Right renal pelvis (tissue), 4 donors: Measurements from ENCODE around the gene D2HGDH. TPM values are rescaled to one million over a fixed set of nuclear protein-coding genes. Genes with fewer than 3 reads are reported as not detected.

Experiments
- DNase-seq, 4 donors: peaks; one replicate each; pipeline ENCODE4 v3.0.0-alpha.2; 2013; ENCODE audit warnings: low read depth in 4 of 4, low spot score in 3 of 4, missing footprints in 1 of 4
- polyA plus RNA-seq, 4 donors: library from polyadenylated mRNA; unstranded; fragments of 120-200 nt; gene quantifications; one replicate each; pipeline ENCODE4 v1.2.1, GENCODE V29; 2013; ENCODE audit not compliant: insufficient read length in 4 of 4

The D2HGDH gene
- polyA plus RNA-seq = 10 to 100 TPM; 31.8 to 48.5 (median 38.0) TPM

- peak; percentile 72 to 81 (median 78) for DNase-seq
Observed at GRCh38 chr2:241734467-241735208, at the start of gene D2HGDH. D2HGDH (plus strand) TSS chr2:241734630; CDS start chr2:241735225, 595 bp downstream.

DNA sequence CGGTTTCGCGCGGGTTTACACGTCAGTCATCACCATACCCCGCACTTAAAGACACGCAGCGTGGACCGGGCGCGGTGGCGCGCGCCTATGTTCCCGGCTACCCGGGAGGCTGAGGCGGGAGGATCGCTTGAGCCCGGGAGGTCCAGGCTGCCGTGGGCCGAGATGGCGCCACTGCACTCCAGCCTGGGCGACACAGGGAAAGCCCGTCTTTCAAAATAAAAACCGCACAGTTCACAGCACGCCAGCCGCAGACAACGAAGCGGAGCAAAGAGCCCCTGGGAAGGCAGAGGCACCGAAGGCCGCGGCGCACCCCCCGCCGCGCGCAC, 48.1 kb upstream of the D2HGDH start:
- DNase-seq = no peak

- DNase-seq = peak; percentile 89 to 94 (median 91)
Observed at GRCh38 chr2:241686650-241687425, 47.6 kb upstream of the D2HGDH start, which contains the start of gene DTYMK. DTYMK (minus strand) TSS chr2:241686815; CDS start chr2:241686783, 32 bp downstream.

GRCh38 chr2:241689306-241689705, 45.1 kb upstream of the D2HGDH start:
- no peak for DNase-seq

- DNase-seq = no peak
Observed at GRCh38 chr2:241690202-241690717, 44.2 kb upstream of the D2HGDH start.

DNA sequence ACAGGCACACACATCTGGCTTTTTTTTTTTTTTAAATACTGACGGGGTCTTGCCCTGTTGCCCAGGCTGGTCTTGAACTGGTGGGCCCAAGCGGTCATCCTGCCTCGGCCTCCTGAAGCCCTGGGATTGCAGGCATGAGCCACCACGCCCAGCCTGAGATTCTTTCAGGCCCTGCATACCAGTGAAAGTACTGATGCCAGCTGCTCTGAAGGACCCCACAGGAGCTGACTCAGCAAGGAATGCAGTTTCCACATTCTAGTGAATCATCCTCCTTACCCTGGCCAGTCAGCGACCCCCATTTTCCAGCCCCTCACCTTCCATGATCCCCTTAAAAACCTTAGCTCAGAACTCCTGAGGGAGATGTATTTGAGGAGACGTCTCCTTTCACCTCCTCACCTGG, 42.0 kb upstream of the D2HGDH start:
- DNase-seq = no peak

DNA sequence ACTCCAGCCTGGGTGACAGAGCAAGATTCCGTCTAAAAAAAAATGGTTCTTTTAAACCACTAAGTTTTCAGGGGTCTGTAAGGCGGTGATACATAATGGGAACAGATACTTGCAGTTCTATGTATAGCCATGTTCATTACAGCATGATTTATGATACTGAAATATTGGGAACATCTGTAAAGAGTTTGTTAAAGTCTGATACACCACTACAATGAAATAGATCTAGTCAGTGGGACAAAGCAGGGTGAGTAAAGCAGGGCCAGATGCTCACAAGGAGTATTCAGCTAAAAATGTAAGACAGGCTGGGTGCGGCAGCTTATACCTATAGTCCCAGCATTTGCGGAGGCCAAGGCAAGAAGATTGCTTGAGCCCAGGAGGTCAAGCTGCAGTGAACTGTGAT, 38.8 kb upstream of the D2HGDH start:
- no peak for DNase-seq

- DNase-seq = no peak
Observed at GRCh38 chr2:241701149-241701398, 33.4 kb upstream of the D2HGDH start.

- DNase-seq = peak; percentile 85 to 88 (median 87)
Observed at GRCh38 chr2:241701399-241702154, 32.9 kb upstream of the D2HGDH start, which contains the start of gene ING5. ING5 (plus strand) TSS chr2:241702039; CDS start chr2:241702066, 27 bp downstream.

DNA sequence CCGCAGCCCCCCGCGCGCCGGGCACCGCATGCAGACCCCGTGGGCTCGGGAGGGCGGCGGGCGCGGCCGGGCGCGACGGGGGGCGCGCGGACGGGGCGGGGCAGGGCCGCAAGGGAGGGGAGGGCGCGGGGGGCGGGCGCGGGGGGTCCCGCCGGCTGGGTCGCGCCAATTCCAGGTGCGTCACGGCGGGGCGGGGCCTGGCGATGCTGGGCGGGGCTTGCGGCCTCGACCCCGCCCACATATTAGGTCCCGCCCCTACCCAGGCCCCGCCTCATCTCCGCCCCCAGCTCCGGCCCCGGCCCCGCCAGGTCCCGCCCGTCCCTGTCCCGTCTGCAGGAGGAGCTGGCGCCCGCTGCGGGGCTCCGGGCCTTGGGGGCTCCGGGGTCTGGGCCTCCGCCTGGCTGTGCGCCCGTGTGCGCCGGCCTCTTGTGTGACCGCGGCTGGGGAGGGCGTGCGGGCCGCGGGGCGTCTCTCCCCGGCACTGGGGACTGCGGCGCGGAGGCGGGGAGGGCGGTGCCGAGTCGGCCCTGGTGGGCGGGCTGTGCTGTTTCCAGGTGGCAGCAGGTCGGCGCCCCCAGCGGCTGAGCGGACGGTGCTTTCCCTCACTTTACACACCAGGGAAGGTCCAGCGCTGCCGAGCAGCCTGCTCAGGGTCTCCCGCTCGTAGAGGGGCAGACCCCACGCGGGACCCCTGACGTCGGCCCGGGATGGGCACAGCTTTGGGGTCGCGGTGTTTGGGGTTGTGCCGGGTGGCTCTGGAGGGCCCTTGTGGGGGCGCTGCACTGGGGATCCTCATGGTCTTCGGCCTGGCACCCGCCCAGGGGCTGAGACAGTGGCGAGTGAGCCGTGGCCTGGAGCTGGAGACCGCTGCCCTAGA, 32.0 kb upstream of the D2HGDH start:
- DNase-seq = peak; percentile 58 to 77 (median 73)

DNA sequence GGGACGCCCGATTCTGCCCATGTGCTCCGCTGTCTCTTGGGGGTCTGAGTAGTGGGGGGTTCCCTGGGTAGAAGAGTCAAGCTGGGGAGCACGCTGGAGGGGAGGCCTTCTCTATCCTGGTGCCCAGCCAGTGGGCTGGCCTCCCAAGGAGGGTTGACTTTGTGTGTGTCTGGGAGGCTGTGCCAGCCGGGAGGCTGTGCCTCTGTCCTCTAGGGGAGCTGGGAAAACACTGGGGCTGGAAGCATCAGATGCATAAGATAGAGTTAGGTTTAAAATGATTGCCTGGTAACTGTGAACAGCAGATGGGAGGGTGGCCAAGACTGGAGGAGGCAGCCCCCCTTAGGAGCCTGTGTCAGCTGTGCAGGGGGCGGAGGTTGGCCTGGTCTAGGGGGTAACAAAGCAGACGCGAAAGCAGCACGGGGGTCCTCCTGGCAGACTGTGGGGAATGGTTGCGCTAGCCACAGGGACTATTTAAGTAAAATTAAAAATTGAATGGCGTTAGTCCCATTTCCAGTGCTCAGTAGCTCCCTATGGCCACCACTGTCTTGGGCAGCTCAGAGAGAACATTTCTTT, 31.3 kb upstream of the D2HGDH start:
- DNase-seq = peak in 1 of 4 donors; percentile 7

DNA sequence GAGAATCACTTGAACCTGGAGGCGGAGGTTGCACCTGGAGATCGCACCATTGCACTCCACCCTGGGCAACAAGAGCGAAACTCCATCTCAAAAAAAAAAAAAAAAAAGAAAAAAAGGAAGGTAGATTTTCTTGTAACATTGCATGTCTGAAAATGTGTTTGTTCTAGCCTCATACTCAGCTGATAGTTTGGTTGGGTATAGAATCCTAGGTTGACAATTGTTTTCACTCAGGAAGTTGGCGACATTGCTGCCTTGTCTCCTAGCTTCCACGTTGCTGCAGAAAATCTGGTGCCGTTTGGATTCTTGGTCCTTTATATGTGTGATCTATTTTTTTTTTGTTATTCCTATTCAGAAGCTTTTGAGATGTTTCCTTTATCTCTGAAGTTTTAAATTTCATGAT, 27.9 kb upstream of the D2HGDH start:
- no peak for DNase-seq

DNA sequence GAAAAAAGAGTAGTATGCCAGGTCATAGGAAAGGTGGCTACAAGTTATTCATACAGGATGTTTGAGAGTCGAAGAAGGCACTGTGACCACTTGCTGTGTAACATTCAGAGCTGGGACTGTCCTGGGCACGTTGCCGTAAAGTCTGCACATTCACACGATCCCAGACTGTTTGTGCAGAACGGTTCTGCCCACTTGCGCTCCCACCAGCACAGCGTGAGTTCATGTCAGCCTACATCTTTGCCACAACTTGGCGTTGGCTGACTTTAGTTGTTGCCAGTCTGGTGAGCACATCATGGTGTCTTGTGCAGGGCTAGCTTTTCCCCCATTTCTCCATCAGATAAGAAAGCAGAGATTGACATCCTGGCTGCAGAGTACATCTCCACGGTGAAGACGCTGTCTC, 25.6 kb upstream of the D2HGDH start:
- DNase-seq = no peak

DNA sequence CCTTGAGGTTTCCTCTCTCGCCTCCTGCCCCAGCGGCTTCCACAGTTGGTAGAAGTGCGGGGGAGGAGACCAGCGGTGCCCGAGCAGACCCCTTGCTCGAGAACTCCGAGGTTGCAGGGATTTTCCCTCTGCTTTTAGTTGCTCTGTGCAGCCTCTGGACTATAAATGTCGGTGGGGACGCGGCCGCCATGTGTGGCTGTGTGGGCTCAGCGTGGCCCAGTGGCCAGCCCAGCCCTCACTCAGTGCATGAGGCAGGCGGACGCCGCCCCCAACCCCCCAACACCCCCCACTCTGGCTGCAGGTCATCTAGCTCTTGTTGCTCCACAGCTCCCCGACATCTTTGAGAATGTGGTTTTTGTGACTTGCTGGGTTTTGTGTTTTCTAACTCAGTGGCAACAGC, 15.3 kb upstream of the D2HGDH start:
- no peak for DNase-seq

DNA sequence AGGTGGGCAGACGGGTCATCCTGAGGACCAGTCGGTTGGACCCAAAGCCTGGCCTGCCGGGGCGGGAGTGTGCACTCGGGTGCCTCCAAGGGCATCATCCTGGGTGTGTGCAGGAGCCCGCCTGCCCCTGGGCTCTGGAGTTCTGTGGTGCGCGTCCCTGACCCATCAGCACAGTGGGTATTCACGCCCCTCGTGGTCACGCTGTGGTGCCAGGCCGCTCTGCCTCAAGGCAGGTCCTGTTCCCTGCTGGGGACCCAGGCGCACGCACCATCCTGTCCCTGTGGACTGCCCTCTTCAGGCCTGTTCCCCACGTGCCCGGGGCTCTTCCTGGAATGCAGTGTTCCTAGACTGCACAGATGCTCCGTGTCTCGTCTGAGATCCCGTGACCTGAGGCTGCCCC, 14.3 kb upstream of the D2HGDH start:
- DNase-seq = no peak

DNA sequence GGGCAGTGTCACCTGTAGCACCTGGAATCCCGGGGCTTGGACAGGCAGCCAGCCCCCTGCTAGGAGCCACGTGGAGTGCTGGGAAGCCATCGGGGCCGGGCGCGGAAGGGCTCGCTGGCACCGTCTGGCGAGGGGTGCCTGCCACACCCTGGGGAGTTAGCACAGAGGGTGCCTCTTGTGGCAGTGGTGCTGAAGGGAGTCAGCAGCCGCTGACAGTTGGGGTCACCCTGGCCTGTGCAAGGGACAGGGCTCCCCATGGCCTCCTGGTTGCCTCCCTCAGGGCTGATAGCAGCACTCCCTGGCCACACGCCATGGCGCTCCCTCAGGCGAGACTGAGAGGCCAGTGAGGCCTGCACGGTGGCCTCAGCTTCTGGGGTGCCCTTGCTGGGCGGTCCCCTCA, 13.9 kb upstream of the D2HGDH start:
- DNase-seq = no peak

DNA sequence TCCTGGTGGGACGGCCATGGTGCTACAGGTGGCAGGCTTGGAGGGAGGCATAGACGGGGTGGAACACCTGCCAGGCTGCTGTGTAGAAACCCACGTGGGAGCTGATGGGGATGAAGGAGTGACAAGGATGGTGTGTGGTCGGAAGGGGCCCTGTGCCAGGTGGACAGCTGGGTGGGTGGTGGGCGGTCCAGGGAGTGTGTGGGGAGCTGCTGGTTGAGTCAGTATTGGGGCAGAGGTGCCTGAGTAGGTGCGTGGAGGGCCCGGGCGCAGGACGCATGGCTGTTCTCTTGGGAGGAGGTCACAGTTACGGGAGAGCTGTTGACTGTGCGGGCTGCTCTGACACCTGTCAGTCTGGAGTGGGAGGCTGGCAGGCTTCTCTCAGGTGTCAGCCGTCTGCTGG, 12.6 kb upstream of the D2HGDH start:
- no peak for DNase-seq

DNA sequence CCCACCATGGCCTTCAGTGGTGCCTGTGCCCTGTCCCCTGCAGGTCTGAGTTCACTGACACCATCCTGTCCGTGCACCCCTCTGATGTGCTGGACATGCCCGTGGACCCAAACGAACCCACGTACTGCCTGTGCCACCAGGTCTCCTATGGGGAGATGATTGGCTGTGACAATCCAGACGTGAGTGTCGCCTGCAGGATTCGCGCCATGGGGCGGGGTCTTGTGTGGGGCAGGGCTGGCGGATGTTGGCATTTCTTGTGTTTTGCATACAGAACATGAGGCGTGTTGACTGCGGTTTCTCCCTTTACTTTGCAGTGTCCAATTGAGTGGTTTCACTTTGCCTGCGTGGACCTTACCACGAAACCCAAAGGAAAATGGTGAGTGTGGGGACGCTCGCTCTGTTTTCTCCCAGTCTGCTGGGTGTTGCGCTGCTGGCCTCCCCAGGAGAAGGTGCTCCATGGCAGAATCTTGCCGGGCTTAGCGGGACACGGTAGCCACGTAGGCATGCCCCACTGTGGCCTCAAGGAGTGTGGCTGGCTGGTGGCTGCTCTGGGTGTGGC, 11.5 kb upstream of the D2HGDH start:
- no peak for DNase-seq

DNA sequence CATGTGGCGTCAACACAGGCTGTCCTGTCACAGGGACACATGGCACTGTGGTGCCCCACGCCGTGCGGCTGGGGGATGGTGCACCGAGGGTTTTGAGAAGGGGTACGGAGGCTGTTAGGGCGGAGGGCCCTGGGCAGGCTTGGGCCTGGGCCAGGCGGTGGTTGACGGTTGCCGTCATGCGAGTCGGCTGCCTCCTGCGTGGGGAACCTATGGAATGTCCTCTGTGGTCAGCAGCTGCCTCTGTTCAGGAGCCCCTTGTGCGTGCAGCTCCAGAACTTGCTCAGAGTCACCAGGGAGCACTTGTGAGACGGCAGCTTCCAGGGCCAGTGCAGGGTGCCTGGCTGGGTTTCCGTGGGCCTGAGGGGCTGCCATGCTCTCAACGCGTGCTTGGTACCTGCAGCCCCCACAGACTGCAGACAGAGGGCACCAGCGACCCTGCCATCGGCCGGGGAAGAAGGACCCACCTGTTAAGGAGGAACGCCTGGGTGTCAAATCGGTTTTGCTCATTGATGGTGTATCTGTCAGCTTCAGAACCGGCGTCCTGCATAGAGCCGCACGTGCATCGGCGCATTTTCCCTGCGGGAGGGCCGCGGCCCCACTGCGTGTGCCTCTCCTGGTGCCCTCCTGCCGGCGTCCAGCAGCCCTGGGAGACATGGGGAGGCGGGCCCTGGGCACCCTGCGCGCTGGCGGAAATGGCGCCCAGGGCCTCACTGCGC, 10.0 kb upstream of the D2HGDH start:
- no peak for DNase-seq
